PC-3 (cell line): ENCODE measurements around the gene EMID1.

Source experiments
- EZH2 ChIP-seq: fragments of 300-600 bp; sonication (generic); IDR thresholded peaks from one replicate; pipeline ENCODE4 v1.6.1; 2017; ENCODE audit warnings: antibody characterized with exemption, mild to moderate bottlenecking, low read length; ENCODE audit not compliant: unreplicated experiment
- EZH2phosphoT487 ChIP-seq: fragments of 300-600 bp; sonication (generic); IDR thresholded peaks from 2 replicates; pipeline ENCODE4 v1.6.1; 2018; ENCODE audit warnings: mild to moderate bottlenecking, antibody characterized with exemption, low read length, borderline replicate concordance
- TF ChIP-seq, protein P1 (sequence below): fragments of 300-600 bp; sonication (generic); conservative IDR thresholded peaks from 2 replicates; pipeline ENCODE4 v1.5.1; 2017; ENCODE audit warnings: antibody characterized with exemption, low read depth, mild to moderate bottlenecking, low read length

GRCh38 chr22:29259253-29259899 is 53.7 kb downstream of the EMID1 start:
- TF ChIP-seq, protein P1, sequence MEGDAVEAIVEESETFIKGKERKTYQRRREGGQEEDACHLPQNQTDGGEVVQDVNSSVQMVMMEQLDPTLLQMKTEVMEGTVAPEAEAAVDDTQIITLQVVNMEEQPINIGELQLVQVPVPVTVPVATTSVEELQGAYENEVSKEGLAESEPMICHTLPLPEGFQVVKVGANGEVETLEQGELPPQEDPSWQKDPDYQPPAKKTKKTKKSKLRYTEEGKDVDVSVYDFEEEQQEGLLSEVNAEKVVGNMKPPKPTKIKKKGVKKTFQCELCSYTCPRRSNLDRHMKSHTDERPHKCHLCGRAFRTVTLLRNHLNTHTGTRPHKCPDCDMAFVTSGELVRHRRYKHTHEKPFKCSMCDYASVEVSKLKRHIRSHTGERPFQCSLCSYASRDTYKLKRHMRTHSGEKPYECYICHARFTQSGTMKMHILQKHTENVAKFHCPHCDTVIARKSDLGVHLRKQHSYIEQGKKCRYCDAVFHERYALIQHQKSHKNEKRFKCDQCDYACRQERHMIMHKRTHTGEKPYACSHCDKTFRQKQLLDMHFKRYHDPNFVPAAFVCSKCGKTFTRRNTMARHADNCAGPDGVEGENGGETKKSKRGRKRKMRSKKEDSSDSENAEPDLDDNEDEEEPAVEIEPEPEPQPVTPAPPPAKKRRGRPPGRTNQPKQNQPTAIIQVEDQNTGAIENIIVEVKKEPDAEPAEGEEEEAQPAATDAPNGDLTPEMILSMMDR = 0 out of 2 replicates have a peak, but pooled peaks have one; percentile 22
- TF ChIP-seq EZH2phosphoT487 = no peak
- no peak for TF ChIP-seq EZH2
